ENCODE results near the gene NAT8L. TPM values are rescaled to one million over a fixed set of nuclear protein-coding genes. Genes with fewer than 3 reads are reported as not detected.

Gene NAT8L
- total RNA-seq, 4 donors from 2014 or later: 0.27 to 1.2 TPM; not detected in 2

- Histone ChIP-seq H3K36me3 (no peaks in the 10 kb centered on the region), H3K4me3 (no peak overlapping the region), H3K27me3 (no peaks in the 10 kb centered on the region), H3K27ac (no peak overlapping the region), H3K4me1 (no peaks in the 10 kb centered on the region), H3K9me3 (no peaks in the 10 kb centered on the region)
- intact Hi-C loops (cut with DNase I; ENCODE audit: low total_unique reads): no loop called here
- DNase-seq: no peak
- no peak for TF ChIP-seq CTCF (IDR thresholded peaks at IDR 0.05)
- no peak for TF ChIP-seq POLR2A (IDR thresholded peaks at IDR 0.05)
Observed at GRCh38 chr4:2074588-2074987, 15.5 kb downstream of the NAT8L start.

- H3K27me3 ChIP-seq: no peaks in the 10 kb centered on the region
- intact Hi-C loops (cut with DNase I; ENCODE audit: low total_unique reads): no loop called here
- no peak overlapping the region for H3K4me3 ChIP-seq
- no peaks in the 10 kb centered on the region for H3K4me1 ChIP-seq
- no peaks in the 10 kb centered on the region for H3K9me3 ChIP-seq
- no peak for DNase-seq
- TF ChIP-seq POLR2A (IDR thresholded peaks at IDR 0.05) (no peak), CTCF (IDR thresholded peaks at IDR 0.05) (no peak)
- H3K27ac ChIP-seq: no peak overlapping the region
- H3K36me3 ChIP-seq: no peaks in the 10 kb centered on the region
Observed at GRCh38 chr4:2075171-2075986, 16.3 kb downstream of the NAT8L start.

- no peaks in the 10 kb centered on the region for H3K27me3 ChIP-seq
- no peaks in the 10 kb centered on the region for H3K36me3 ChIP-seq
- no peak for DNase-seq
- no peaks in the 10 kb centered on the region for H3K9me3 ChIP-seq
- no peak overlapping the region for H3K4me3 ChIP-seq
- TF ChIP-seq POLR2A (IDR thresholded peaks at IDR 0.05) (no peak), CTCF (IDR thresholded peaks at IDR 0.05) (no peak)
- H3K4me1 ChIP-seq: no peaks in the 10 kb centered on the region
- intact Hi-C loops (cut with DNase I; ENCODE audit: low total_unique reads): no loop called here
- H3K27ac ChIP-seq: no peak overlapping the region
Observed at GRCh38 chr4:2075987-2076907, 17.1 kb downstream of the NAT8L start.

GRCh38 chr4:2076908-2077536 is 17.9 kb downstream of the NAT8L start:
- no peaks in the 10 kb centered on the region for H3K4me1 ChIP-seq
- no peak for TF ChIP-seq POLR2A (IDR thresholded peaks at IDR 0.05)
- no peaks in the 10 kb centered on the region for H3K9me3 ChIP-seq
- intact Hi-C loops (cut with DNase I; ENCODE audit: low total_unique reads): no loop called here
- no peaks in the 10 kb centered on the region for H3K36me3 ChIP-seq
- no peak for DNase-seq
- H3K27ac ChIP-seq: no peak overlapping the region
- H3K4me3 ChIP-seq: no peak overlapping the region
- H3K27me3 ChIP-seq: no peaks in the 10 kb centered on the region

- Histone ChIP-seq H3K36me3 (no peaks in the 10 kb centered on the region), H3K4me1 (no peaks in the 10 kb centered on the region), H3K9me3 (no peaks in the 10 kb centered on the region), H3K27ac (no peak overlapping the region), H3K27me3 (no peaks in the 10 kb centered on the region), H3K4me3 (no peak overlapping the region)
- intact Hi-C loops (cut with DNase I; ENCODE audit: low total_unique reads): no loop called here
- DNase-seq: no peak
- TF ChIP-seq POLR2A (IDR thresholded peaks at IDR 0.05) (no peak), CTCF (IDR thresholded peaks at IDR 0.05) (no peak)
Observed at GRCh38 chr4:2077537-2078460, 18.7 kb downstream of the NAT8L start.
